ENCODE results near the gene NSD1. TPM values are rescaled to one million over a fixed set of nuclear protein-coding genes. Genes with fewer than 3 reads are reported as not detected.

Gene NSD1
- total and polyA plus RNA-seq, 2 of the 8 experiments (the other 6 are each of a cell fraction or from before 2014, with no cell fraction given), result 22.8 to 168 TPM

DNA sequence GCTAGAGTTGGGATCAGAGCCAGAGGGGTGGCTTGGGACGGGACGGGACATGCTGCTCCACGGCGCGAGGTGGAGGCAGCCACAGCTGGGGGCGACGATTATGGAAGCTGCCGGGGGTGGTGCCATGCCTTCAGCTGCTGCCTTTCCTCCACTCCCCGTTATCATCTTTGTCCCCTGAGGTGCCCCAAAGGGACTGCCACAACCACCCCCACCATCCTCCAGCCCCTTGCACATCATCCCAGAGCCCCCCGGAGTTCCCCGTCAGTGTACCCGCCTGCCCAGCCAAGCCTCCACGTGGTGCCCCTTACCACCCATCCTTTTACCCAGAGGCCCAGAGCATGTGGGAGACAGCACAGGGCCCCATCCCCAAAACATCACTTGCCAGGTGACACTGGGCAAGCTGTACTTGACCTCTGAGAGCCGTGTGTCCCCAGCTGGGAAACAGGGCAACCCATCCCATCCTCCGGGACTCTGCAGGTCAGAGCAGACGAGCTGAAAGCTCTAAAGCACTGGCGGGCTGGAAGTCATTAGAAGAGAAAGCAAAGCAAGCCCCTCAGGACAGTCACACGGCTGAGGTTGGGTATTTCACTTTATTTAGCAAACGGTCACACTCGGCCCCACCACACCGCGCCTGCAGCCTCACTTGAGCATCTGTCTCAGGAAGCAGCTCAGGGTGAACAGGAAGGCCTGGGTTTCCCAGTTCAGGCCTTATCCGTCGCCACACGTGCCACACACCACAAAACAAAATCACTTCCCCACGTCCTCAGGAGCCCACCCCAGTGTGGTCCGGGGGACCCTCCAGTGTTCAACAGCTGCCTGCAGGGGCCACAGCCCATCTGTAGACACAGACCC lies 197.6 kb downstream of the NSD1 start:
- H3K27ac ChIP-seq (ENCODE audit: low read depth, low read length), result no peak overlapping the region
- no peak overlapping the region for H2AK5ac ChIP-seq (ENCODE audit: low read depth, low read length)
- H4K91ac ChIP-seq (replicated peaks; ENCODE audit: insufficient read length, low read length), result no peak overlapping the region
- FAIRE-seq (no peak), DNase-seq (ENCODE audit: low read depth in 1 of 2, low spot score in 2 of 2) (no peak)
- no peak overlapping the region for H3K4ac ChIP-seq (replicated peaks; ENCODE audit: insufficient read length, low read depth, low read length)
- H2BK12ac ChIP-seq (ENCODE audit: low read depth, low read length), result no peak overlapping the region
- no peak overlapping the region for H2BK20ac ChIP-seq (ENCODE audit: low read length)
- no peak overlapping the region for H2BK120ac ChIP-seq (replicated peaks; ENCODE audit: low read depth, low read length)
- no peaks in the 10 kb centered on the region for H3K9me3 ChIP-seq (ENCODE audit: insufficient read depth in 2 of 2, low read depth in 1 of 2, low read length in 1 of 2)
- 94% methylated on average over 27 of the region's 27 CpGs; no CpG with 5 or more reads in 1 of the 2 experiments for WGBS, 2 experiments (ENCODE audit: extremely low coverage in 1 of 2, insufficient coverage in 1 of 2, insufficient read length in 1 of 2, insufficient replicate concordance in 2 of 2, low coverage in 1 of 2, low lambda C conversion rate in 2 of 2, missing lambda C conversion rate in 1 of 2)
- no peak overlapping the region for H2BK15ac ChIP-seq (ENCODE audit: low read length)
- no peak overlapping the region for H3K23ac ChIP-seq (ENCODE audit: insufficient read length)
- peaks cover 0 to 2% (median 0%) of the 10 kb centered on the region in 4 experiments; a peak in 4 of 7 replicates for H3K4me1 ChIP-seq (replicated peaks in 1 of 4; ENCODE audit: control insufficient read depth in 3 of 4, insufficient read depth in 4 of 4, low read length in 3 of 4)
- peaks cover 0 to 6% of the 10 kb centered on the region in 2 experiments for H4K20me1 ChIP-seq (replicated peaks in 1 of 2; ENCODE audit: control insufficient read depth in 1 of 2, insufficient read depth in 2 of 2, low read length in 2 of 2)
- H4K8ac ChIP-seq (ENCODE audit: extremely low read depth, insufficient read depth, low read length), result no peak overlapping the region
- no peak overlapping the region for H2BK5ac ChIP-seq (ENCODE audit: low read depth, low read length)
- no peak overlapping the region for H3K4me2 ChIP-seq (ENCODE audit: insufficient read depth in 1 of 2, low read depth in 2 of 2, low read length in 2 of 2)
- ChIA-PET CTCF (ENCODE audit: partially characterized antibody) (interaction anchor here (1.2 to 10.3 kb wide), 4 partner anchors 14 to 73 kb away, joined by 3 to 100 read pairs (median 5); no protein-coding TSS in a partner anchor), POLR2A (ENCODE audit: partially characterized antibody) (interaction anchor here (1.2 to 2.5 kb wide), 4 partner anchors 13 to 119 kb away, joined by 4 to 7 read pairs (median 5); partner anchors contain the start of gene LMAN2)
- no peak overlapping the region for H3K56ac ChIP-seq (replicated peaks; ENCODE audit: insufficient read length, low read depth, low read length)
- no peak overlapping the region for H3K14ac ChIP-seq (ENCODE audit: insufficient read length)
- no peak overlapping the region for H3K18ac ChIP-seq (ENCODE audit: extremely low read depth, low read length)
- no peak overlapping the region for H4K5ac ChIP-seq (ENCODE audit: insufficient read length, low read depth, low read length)
- no peak overlapping the region for H3K9ac ChIP-seq (replicated peaks in 1 of 4; ENCODE audit: extremely low read depth in 1 of 4, low read depth in 3 of 4, low read length in 3 of 4)
- H2AFZ ChIP-seq (ENCODE audit: low read length), result no peak overlapping the region
- peaks cover 14 to 27% (median 21%) of the 10 kb centered on the region in 4 experiments for H3K36me3 ChIP-seq (ENCODE audit: control insufficient read depth in 2 of 4, insufficient read depth in 4 of 4, low read length in 3 of 4)
- H3K27me3 ChIP-seq (replicated peaks in 1 of 4; ENCODE audit: control insufficient read depth in 3 of 4, extremely low read depth in 1 of 4, insufficient read depth in 3 of 4, low read length in 3 of 4), result no peaks in the 10 kb centered on the region
- H3K4me3 ChIP-seq (ENCODE audit: extremely low read depth in 1 of 4, insufficient read depth in 2 of 4, low read depth in 3 of 4, low read length in 4 of 4), result no peak overlapping the region
- no peaks in the 10 kb centered on the region for H3K79me2 ChIP-seq (ENCODE audit: control insufficient read depth in 1 of 2, insufficient read depth in 2 of 2, low read length in 2 of 2)
- H3K23me2 ChIP-seq (ENCODE audit: low read depth, low read length), result no peaks in the 10 kb centered on the region
- H3K79me1 ChIP-seq (ENCODE audit: low read depth, low read length), result no peaks in the 10 kb centered on the region
- TF ChIP-seq MAFK (IDR thresholded peaks at IDR 0.05; ENCODE audit: low read depth, low read length) (no peak), NRF1 (IDR thresholded peaks at IDR 0.05; ENCODE audit: low read depth, low read length) (no peak), EGR1 (IDR thresholded peaks at IDR 0.05; ENCODE audit: borderline replicate concordance, low read depth, low read length) (no peak), GTF2F1 (IDR thresholded peaks at IDR 0.05; ENCODE audit: borderline replicate concordance, low read depth, low read length) (no peak), TBP (IDR thresholded peaks at IDR 0.05; ENCODE audit: low read depth, low read length) (no peak), TCF12 (IDR thresholded peaks at IDR 0.05; ENCODE audit: low read depth, low read length) (no peak), JUN (IDR thresholded peaks at IDR 0.05; ENCODE audit: low read depth, low read length) (no peak), SIN3A (conservative IDR thresholded peaks at IDR 0.05 in 1 of 2, IDR thresholded peaks at IDR 0.05 in 1 of 2; ENCODE audit: low read depth in 1 of 2, low read length in 2 of 2) (no peak), RBBP5 (IDR thresholded peaks at IDR 0.05; ENCODE audit: borderline replicate concordance, low read depth, low read length) (no peak), BACH1 (IDR thresholded peaks at IDR 0.05; ENCODE audit: low read length) (no peak), SP2 (IDR thresholded peaks at IDR 0.05; ENCODE audit: low read length) (no peak)
- TF ChIP-seq, protein P1, sequence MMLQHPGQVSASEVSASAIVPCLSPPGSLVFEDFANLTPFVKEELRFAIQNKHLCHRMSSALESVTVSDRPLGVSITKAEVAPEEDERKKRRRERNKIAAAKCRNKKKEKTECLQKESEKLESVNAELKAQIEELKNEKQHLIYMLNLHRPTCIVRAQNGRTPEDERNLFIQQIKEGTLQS (IDR thresholded peaks at IDR 0.05; ENCODE audit: insufficient read depth, low read depth, low read length), result no peak
